GM18498 (cell line): Measurements from ENCODE around the gene TTLL13.
A peak's percentile ranks its signal among the peaks of the same experiment; 100 is the strongest.
"Not testable (repeated sequence)": the region's sequence is repeated elsewhere in the genome, so short reads cannot be mapped to it uniquely, and the experiment has no call there.

Source experiments
- ATAC-seq: cut with Tn5 transposase; IDR thresholded peaks from one replicate; pipeline ENCODE4 v1.9.1; 2021; ENCODE audit warnings: mild to moderate bottlenecking, moderate library complexity; ENCODE audit not compliant: unreplicated experiment

TTLL13 gene

DNA sequence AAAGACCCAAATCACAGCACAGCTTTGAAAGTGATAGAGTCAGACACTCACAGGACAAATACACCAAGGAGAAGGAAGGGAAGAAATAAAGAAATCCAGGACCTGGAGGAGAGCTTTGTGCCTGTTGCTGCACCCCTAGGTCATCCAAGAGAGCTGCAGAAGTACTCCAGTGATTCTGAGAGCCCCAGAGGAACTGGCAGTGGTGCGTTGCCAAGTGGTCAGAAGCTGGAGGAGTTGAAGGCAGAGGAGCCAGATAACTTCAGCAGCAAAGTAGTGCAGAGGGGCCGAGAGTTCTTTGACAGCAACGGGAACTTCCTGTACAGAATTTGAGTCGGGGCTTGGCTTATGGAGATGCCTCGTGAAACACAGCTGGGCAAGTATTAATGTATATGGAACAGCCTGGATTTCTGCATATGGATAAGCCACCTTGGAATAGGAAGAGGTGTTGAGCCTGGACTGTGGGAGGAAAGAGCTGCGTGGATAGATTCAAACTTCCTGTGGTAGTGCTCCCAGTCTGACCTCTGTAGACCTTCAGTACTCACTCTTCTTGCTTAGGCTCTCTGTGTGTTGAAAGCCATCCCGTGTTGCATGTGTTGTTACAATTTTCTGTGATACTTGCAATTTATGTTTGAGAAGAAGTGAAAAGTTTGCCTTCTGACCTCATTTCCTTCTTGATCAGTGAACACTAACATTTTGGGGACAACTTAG, 22.3 kb downstream of the TTLL13 start:
- no peak for ATAC-seq

DNA sequence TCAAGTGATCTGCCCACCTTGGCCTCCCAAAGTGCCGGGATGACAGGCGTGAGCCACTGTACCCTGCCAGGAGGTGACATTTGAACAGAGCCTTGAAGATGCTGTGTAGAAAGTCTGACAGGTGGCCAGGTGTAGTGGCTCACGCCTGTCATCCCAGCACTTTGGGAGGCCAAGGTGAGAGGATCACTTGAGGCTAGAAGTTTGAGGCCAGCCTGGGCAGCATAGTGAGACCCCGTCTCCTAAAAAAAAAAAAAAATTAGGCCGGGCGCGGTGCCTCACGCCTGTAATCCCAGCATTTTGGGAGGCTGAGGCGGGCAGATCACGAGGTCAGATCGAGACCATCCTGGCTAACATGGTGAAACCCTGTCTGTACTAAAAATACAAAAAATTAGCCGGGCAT, 29.1 kb downstream of the TTLL13 start:
- not testable (repeated sequence) for ATAC-seq

DNA sequence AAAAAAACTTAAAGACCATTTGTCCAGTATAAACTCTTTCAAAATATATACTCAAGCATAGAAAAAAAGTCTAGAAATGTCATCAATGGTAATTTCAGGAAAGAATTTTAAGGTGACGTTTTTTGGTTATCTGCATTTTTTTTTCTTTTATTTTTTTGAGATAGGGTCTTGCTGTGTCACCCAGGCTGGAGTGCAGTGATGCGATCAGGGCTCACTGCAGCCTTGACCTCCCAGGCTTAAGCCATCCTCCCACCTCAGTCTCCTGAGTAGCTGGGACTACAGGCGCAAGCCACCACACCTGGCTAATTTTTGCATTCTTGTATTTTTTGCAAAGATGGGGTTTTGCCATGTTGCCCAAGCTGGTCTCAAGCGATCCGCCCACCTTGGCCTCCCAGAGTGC, 31.4 kb downstream of the TTLL13 start:
- not testable (repeated sequence) for ATAC-seq

DNA sequence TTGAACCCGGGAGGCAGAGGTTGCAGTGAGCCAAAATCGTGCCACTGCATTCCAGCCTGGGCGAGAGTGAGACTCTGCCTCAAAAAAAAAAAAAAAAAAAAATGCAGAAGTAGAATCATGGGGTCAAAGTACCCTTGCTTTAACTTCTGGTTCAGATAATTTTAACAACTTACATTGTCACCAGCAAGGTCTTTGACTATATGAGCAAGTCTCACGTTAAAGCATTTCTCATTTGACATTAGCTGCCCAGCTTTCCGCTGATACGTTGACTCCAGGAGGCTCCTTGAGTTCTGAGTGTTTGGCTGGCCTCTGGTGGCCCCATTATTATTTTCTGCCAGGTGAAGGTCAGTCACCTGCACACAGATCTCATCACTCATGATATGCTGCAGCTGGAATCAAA, 32.3 kb downstream of the TTLL13 start:
- not testable (repeated sequence) for ATAC-seq

DNA sequence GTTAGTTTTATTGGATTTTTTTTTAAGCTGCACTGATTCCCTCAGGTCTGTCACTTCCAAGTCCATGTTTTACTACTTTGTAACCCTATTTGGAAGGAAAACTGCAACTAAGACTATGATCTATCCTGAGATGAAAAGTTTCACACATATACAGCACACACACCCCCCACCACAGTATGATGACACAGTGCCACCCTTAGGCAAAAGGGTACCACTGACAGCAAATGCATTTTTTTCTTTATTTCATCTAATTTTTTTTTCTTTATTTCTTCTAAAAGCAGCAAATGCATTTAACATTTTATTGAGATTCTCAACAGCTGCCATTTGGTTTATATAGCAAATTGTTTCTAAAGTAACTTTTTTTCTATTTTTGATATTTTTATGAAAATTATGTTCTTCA, 37.3 kb downstream of the TTLL13 start:
- no peak for ATAC-seq

DNA sequence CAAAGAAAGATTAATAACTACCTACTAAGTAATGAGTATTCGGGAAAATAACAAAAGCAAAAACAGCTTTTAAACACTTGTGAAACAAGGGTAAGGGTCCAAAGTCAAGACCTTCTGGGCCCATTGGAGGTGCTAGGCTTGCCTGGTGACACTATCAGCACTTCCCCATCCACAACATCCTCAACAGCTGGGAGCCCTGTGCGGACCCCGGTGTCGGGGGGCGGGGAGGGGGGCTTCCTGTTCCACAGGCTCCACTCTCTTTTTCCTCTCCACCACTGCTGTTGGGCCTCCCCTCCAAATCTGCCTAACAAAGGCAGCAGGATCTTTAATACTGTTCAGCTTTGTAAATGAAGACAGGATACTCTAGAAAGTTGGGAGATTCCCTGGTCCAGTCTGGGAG, 37.7 kb downstream of the TTLL13 start:
- ATAC-seq: no peak

DNA sequence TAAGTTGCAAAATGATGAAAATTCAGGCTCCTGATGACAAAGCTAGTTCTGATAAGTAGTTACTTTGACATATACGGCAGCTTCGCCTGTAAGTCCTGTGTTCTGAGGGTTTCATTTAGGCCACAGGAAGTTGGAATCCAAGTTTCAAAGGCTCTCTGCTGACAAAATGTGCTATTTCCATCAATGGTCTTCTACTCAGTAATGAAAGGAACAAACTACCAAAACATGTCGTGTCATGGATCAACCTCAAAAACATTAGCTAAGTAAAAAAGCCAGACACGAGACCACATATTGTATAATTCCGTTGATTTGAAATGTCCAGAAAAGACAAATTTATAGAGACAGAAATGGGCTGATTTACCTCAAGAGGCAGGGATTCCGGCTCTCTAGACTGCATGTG, 38.6 kb downstream of the TTLL13 start:
- no peak for ATAC-seq

DNA sequence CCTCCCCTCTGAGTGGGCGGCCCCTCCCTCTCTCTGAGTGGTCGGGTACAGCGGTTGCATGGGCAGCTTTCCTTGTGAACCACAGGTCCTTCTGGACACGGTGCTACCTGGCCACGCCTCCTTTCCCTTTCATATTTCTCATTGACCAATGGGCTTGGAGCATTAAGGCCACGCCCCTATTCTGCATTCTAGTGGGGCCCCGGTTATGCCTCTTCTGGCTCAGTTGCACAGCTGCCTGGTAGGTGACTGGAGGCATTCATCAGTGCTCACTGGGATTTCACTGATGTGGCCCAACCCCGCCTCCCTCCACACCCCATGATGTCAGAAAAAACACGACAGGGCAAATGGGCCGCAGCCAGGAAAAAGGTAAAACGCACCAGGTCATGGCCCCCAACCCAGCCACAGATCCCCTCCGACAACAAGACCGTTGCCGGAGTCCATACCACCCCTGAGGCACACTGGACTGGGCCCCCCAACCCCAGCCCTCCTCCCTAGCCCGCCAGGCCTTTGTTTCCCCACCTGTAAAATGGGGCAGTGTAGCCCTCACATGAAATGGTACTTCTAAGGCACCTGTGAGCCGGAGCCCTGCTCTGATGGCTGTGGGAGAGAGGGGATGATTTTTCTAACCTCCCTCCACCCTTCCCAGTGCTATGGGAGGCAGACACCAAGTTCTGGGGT, 42.5 kb downstream of the TTLL13 start:
- no peak for ATAC-seq

DNA sequence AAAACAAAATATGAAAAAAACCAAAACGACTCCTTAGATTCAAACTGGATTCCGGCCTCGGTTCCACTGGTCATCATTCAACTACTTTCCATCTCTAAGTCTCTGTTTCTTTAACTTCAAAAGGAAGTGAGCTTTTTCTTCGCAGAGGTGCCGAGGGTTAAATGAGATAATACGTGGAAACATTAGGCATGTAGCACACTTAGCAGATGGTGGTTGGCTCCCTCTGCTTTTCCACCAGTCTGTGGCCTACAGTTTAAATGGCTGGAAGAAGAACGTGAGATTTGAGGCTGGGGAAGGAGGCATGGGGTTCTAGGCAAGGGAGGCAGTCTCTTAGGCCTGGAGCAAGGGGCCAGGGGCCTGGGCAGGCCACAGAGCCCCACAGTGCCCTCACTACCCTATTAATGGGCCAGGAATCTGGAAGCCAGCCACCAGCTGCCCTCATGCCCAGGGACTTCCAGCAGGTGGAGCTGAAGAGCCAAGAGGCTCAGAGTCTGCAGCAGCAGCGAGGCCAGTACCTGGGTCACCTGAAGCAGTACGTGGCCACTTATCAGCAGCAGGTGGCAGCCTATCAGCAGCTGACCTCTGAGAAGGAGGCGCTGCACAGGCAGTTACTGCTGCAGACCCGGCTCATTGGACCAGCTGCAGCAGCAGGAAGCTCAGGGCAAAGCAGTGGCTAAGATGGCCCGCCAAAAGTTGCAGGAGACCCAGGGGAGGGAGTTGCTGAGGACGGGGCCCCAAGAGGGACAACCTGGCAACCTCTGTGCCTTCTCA, 43.9 kb downstream of the TTLL13 start:
- not testable (repeated sequence) for ATAC-seq

DNA sequence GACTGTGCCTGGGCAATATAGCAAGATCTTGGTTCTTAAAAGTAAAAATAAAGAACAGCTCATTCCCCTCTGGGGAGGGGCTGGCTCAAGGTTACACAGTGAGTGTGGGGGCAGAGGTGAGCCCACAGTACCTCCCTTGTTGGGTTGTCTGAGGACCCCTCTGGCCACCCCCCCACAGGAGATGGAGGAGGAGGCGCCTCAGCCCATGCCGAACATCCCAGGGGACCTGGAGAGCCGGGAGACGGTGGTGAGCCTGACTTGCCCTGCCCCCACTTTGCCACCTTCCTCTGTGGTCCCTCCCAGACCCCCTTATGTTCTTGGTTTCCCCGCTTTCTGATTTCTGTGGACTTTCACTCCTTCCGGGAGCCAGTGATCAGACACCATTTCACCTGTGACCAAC, 44.8 kb downstream of the TTLL13 start:
- ATAC-seq: no peak

DNA sequence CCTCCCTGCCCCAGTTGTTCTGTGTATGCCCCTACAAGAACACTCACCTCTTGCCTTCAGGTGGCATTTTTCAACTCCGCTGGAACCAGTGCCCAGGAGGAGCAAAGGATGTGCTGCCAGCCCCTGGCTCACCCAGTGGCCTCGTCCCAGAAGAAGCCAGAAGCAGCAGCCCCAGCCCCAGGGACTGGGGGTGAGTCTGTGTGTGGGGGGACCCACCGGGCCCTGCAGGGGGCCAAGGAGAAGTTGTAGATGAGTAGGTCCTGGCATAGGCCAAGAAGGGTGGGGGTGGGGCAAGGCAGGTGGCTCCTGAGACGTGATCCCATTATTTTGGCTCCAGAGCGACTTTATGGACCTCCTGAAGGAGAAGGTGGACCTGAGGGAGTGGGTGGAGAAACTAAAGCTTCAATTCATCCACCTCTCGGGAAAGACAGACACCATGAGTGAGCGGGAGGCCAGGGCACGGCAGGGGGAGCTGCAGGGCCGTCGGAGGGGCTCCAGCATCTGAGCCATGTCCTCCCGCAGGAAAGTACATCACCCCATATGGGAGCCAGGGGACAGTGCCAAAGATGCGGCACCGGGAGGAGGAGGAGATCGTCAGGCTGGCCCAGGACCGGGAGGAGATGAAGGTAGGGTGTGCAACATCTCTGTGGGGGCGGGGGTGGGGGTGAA, 45.4 kb downstream of the TTLL13 start:
- no peak for ATAC-seq

DNA sequence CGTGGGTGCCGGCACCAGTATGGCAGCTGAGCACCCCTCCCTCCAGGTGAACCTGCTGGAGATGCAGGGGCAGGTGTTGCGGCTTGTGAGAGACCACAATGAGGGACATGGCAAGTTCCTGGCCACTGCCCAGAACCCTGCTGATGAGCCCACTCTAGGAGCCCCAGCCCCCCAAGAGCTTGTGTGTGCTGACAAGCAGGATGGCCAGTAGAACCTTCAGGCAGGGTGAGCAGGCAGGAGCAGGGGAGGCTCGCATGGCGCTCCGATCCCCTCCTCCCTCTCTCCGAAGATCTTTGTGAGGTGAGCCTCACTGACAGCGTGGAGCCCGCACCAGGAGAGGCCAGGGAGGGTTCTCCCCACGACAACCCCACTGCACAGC, 45.9 kb downstream of the TTLL13 start:
- no peak for ATAC-seq

DNA sequence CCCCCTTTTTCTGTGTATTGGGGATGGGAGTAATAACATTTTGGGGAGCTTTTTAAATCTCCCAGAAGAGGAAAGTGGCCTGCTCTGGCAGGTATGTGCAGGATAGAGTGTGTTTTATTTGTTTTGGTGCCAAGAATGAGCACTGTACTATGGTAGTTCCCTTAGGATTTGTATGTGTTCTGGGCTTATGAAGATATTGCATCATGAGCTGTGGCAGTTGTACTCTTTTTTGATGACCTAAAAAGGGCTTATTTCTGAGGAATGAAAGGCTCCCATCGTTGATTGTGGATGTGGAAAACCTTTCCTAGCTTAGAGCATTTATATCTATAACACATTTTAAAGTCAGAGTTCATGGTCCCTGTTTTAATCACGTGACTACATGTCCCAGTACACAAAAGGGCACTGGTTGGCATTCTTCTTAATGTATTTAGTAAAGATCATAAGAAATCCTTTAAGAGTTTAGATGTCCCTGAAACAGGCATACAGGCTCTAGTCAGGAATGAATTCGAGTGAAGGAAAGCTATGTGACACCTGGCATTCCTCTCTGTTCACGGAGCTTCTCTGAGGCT, 47.0 kb downstream of the TTLL13 start:
- ATAC-seq: not testable (repeated sequence)

DNA sequence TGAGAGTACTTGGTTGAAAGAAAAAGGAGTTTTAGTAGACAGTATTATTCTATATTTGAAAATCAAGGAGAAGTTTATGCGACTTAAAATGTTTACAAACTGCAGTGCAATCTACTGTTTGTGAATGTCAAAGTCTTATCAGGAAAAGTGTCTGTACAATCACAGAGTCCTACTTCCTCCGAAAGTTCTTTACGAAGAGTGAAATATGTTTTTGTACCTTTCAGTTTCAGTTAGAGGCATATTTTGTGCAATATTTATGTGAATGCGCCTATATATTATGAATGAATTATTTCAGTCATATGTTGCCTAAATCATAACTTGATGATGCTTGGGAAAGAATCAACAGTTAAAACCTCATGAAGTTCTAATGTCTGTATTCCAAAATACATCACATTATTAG, 47.7 kb downstream of the TTLL13 start:
- ATAC-seq: no peak

DNA sequence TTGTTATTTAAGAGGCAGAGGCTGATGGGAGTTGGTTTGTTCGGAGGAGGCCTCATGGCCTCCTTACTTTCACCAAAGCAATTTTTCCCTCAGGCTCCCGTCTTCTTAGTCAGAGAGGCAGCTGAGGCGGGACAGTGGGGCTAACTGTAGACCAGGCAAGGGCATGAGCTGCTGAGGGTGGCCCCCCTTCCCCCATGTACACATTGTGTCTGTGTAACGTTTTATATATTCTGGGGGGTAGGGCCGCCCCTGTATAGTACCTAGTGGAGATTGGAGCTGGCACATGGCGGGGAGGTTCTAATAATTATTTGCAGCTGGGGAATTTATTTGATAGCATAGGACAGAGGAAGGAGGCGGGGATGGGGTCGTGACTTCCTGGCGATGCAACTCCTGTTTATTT, 51.2 kb downstream of the TTLL13 start:
- ATAC-seq: no peak

DNA sequence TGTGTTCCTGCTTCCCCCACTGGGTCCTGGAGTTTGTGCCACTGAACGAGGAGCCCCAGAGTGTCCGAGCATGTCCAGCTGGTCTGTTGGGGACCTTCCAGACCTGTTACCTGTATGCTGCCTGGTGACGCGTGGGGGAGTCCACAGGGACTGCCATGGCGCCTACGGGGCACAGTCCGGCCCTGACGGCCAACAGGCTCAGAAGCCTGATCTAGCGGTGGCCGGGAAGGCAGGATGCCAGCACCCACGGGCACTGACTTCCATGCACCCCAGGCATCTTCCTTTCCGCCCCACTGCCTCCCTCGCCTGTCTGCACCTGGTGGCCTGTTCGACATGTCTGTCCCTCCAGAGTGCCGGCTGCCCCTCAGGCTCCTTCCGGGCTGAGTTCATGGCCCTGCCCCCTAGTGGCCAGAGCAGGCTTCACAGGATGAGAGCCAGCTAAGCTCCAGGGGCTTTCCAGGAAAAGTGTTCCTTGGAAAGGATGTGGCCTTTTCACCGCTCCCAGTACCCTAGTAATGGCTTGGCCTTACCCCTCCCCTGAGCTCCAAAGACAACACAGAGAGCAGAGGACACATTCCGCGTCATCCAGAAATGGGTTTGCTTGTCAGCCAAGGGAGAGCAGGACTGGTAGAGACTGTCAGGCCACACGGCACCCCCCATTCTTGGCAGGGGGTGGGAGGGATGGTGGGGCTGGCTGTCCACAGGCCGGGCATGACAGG, 51.8 kb downstream of the TTLL13 start:
- ATAC-seq: no peak

DNA sequence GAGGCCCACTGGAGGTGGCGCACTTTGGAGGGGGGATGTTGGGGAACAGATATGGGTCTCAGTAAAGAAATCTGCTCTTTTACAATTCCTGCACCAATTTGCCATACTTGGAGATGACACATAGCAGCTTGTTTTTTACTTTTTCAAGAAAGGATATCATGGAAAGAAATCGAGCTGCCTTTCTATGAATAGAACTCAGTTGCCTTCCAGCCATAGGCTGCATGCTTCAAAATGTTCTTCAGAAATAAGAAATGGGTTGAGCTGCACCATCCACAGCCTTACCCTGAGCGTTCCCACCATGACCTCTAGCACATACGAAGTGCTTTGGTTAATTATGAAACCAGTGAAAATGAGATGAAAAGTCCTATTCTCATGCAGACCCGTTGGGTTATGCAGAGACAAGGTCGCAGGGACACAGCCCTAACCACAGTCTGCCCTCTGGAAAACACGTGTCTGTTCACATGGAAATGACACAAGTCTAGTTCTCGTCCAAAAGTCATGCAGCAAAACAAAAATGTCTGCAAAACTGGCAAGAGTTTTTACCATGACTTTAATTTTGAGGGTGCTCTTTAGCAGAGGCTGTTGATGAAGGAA, 52.4 kb downstream of the TTLL13 start:
- ATAC-seq: no peak

DNA sequence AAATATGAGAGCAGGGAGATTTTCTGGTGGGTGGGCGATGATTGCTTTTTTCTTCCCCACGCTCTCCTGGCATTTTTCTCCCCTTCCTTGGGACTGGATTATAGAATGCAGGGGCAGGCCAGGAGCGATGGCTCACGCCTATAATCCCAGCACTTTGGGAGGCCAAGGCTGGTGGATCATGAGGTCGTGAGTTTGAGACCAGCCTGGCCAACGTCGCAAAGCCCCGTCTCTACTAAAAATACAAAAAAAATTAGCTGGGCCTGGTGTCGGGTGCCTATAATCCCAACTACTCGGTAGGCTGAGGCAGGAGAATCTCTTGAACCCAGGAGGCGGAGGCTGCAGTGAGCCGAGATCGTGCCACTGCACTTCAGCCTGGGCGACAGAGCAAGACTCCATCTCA, 56.0 kb downstream of the TTLL13 start:
- ATAC-seq: not testable (repeated sequence)

DNA sequence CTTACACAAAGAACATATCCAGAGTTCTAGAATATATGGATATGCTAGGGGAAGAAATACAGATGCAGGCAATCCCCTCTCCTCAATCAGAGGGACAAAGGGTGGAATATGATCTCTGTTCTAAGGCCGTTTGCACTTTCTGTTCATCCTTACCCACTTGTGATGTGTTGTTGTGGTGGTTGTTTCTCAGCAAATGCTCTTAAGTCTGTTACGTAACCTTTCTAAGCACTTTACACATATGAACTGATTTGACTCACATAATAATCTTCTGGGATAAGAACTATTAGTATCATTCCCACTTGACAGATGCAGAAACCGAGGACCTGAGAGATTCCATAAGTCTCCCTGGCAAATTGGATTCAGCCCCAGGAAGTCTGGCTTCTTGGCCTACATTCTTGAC, 56.6 kb downstream of the TTLL13 start:
- no peak for ATAC-seq

DNA sequence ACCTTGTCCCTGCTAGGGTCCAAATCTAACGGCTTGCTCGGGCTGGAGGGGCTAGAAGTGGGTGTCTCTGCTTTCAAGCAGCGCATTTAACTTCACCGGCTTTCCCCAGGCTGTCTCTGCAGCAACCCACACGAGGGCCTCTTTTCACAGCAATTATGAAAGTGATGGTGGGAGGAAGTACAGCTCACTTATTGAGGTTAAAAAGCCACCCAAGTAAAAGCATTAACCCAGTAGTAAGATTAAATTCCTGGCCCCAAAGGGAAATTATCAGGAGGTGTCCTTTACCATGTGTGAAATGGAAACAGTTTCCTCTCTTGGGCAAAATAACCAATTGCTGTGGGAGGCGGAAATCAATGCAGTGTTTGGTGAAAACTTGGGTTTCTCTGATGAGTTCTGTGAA, 57.2 kb downstream of the TTLL13 start:
- peak; percentile 70 for ATAC-seq
